Heart right ventricle (tissue), 16 donors: ENCODE measurements around the gene POLD2. TPM values are rescaled to one million over a fixed set of nuclear protein-coding genes. Genes with fewer than 3 reads are reported as not detected.

Source experiments
- ATAC-seq, 8 donors: fragments of 200-7000 bp; cut with Tn5 transposase; one replicate each; pipeline ENCODE4 v1.9.1; 2020; ENCODE audit warnings: mild to moderate bottlenecking in 8 of 8, moderate library complexity in 8 of 8, moderate number of reproducible peaks in 1 of 8
- DNase-seq, 2 donors: peaks; one replicate each; pipeline ENCODE4 v3.0.0-alpha.2; 2020
- H3K27ac ChIP-seq, 10 donors: fragments of 200-600 bp; sonication (generic) in 2 of 10; one replicate each; pipeline versions ENCODE4 v1.5.0 to v1.8.0; 2020 to 2022; ENCODE audit warnings: mild to moderate bottlenecking in 3 of 10
- H3K27me3 ChIP-seq, 7 donors: fragments of 200-600 bp; one replicate each; pipeline ENCODE4 v1.8.0; 2021 to 2022; ENCODE audit warnings: mild to moderate bottlenecking in 2 of 7
- H3K36me3 ChIP-seq, 9 donors: fragments of 200-600 bp; sonication (generic) in 1 of 9; one replicate each; pipeline versions ENCODE4 v1.5.0 to v1.8.0; 2020 to 2022; ENCODE audit warnings: mild to moderate bottlenecking in 2 of 9
- H3K4me1 ChIP-seq, 9 donors: fragments of 200-600 bp; sonication (generic) in 1 of 9; one replicate each; pipeline versions ENCODE4 v1.5.0 to v1.8.0; 2020 to 2022; ENCODE audit warnings: mild to moderate bottlenecking in 4 of 9
- H3K4me3 ChIP-seq, 10 donors: fragments of 200-600 bp; sonication (generic) in 2 of 10; one replicate each; pipeline versions ENCODE4 v1.5.0 to v1.8.0; 2020 to 2022; ENCODE audit warnings: mild to moderate bottlenecking in 7 of 10, moderate library complexity in 2 of 10
- H3K9me3 ChIP-seq, 11 donors: fragments of 200-600 bp in 10 of 11; sonication (generic) in 2 of 11; one replicate each; pipeline versions ENCODE4 v1.5.0 to v1.8.0; 2013 to 2022; ENCODE audit warnings: mild to moderate bottlenecking in 2 of 11, control low read depth in 1 of 11, moderate library complexity in 1 of 11
- CTCF ChIP-seq, 9 donors: fragments of 200-600 bp; sonication (generic) in 2 of 9; IDR thresholded peaks; one replicate each; pipeline versions ENCODE4 v1.5.0 to v1.8.0; 2021 to 2022; ENCODE audit warnings: antibody characterized with exemption in 9 of 9, mild to moderate bottlenecking in 5 of 9, moderate library complexity in 1 of 9
- WGBS, 2 donors: extraction: QIAGEN DNeasy Blood & Tissue Kit; methylation state at CpG; one replicate each; pipeline ENCODE4 v1.1.7; 2013; ENCODE audit warnings: inconsistent platforms in 1 of 2; 5-methylcytosine and 5-hydroxymethylcytosine counted together
- intact Hi-C, 10 donors: fragments of 100-400 bp; cut with DNase I; formaldehyde crosslinking; loops; one replicate each; pipeline versions ENCODE4 v1.11.1 to v1.14.2; 2022
- polyA plus RNA-seq, 2 donors: library from polyadenylated mRNA; stranded (reverse); fragments of 200-250 nt; gene quantifications; one replicate each; pipeline ENCODE4 v1.2.3, GENCODE V29; 2013
- total RNA-seq, 10 donors: library from RNA; stranded (reverse); fragmentation: NEBNext Ultra II Directional in 3 of 10; extraction: Animal tissue kit (Norgen Biotek cat#: 25700) in 3 of 10; gene quantifications; one replicate each; pipeline versions ENCODE4 v1.2.1 to v1.2.4, GENCODE V29; 2021 to 2023
- donor health status: Arrhythmogenic right ventricular cardiomyopathy.
- donor health status: ischemic (EF 13 %, LVEDD 7.1; RV severe dilation, severe dysfunction).
- donor health status: healthy with polysubstance abuse.
- donor health status: DM: no; HTN: yes; CAD: no.
- donor health status: DM: no; HTN: no; CAD: no.
- donor health status: ischemic (EF 25% LVEDD 6.9; RV normal size, moderate dysfunction).
- donor health status: ischemic (EF 25% LVEDD 5.7; RV mildly dilated, moderate dysfunction).
- donor health status: healthy.
- donor health status: DM: yes; HTN: yes; CAD: no.
- donor health status: Ischemic cardiomyopathy.
- donor health status: ischemic (EF 35%, LVEDD 5.7; RV mildly dilated, moderate dysfunction).
- donor health status: nonischemic (EF 11% LVEDD 7.7; RV severe dilation, severe dysfunction).
- donor health status: DM: yes; HTN: yes; CAD: no.
- donor health status: PGD.
- donor health status: ischemic (EF 29% LVEDD 5.4; RV normal size, mild dysfunction).
- donor health status: nonischemic (EF 23%, LVEDD 6.1; RV moderate dilation, normal function).

POLD2 gene
- total and polyA plus RNA-seq, 12 donors, result 64.4 to 150 (median 78.8) TPM

DNA sequence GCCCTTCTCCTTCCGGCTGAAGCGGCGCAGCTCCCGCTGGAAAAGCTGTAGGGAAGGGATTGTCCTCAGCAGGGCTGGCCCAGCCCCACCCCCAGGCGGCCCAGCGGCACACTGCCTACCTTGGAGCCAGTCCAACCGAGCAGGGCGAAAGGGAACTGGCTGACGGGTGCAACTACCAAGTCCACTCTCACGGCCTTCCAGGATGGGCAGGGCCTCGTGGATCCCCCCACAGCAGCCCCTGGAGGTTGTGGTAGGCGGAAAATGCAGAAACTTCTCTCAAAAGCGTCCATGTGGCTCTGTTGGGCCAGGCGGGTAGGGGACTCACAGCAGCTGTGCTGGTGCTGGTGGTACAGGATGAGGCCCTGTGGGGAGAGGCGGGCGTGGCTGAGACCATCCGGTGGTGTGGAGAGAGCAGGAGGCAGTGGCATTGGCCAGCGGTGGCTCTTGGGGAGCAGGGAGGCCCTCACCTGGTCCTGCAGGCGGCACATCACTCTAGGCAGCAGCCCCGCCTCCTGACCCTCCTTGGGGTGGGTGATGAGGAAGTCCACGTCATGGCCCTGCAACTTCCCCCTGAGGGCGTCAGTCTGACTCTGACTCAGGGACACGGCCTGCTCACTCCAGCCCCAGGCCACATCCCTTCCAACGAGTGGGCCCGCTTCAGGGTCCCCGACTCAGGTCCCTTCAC, 49.5 kb downstream of the POLD2 start:
- Histone ChIP-seq H3K27ac (peak overlapping the region; percentile 56 to 93 (median 73)), H3K9me3 (no peaks in the 10 kb centered on the region), H3K36me3 (peaks cover 0 to 62% (median 34%) of the 10 kb centered on the region in 9 donors), H3K4me3 (peak overlapping the region in 5 of 10 donors; percentile 3 to 25 (median 17)), H3K27me3 (no peaks in the 10 kb centered on the region), H3K4me1 (peaks cover 25 to 68% (median 51%) of the 10 kb centered on the region in 9 donors)
- peak; percentile 51 to 77 (median 71) for ATAC-seq
- WGBS, 2 donors, result 54 to 62% methylated on average over 26 of the region's 26 CpGs
- peak; percentile 77 to 83 for DNase-seq
- peak in 1 of 9 donors; percentile 10 for TF ChIP-seq CTCF (IDR thresholded peaks at IDR 0.05)
- intact Hi-C loops, result loop anchor here in 8 of 10 donors (2.0 to 10.0 kb wide), 5 partner anchors 121 to 403 kb away; partner anchors contain the start of gene YKT6 (in 1 of the 8)

GRCh38 chr7:44072364-44073231, 50.8 kb downstream of the POLD2 start:
- peak; percentile 50 to 79 (median 68) for ATAC-seq
- Histone ChIP-seq H3K27ac (peak overlapping the region in 9 of 10 donors; percentile 64 to 93 (median 74)), H3K9me3 (no peaks in the 10 kb centered on the region), H3K36me3 (peaks cover 0 to 50% (median 27%) of the 10 kb centered on the region in 9 donors), H3K27me3 (no peaks in the 10 kb centered on the region), H3K4me1 (peaks cover 19 to 58% (median 43%) of the 10 kb centered on the region in 9 donors), H3K4me3 (no peak overlapping the region)
- TF ChIP-seq CTCF (IDR thresholded peaks at IDR 0.05), result peak; percentile 37 to 83 (median 73)
- DNase-seq, result peak; percentile 81 to 82
- 42 to 44% methylated on average over 12 of the region's 12 CpGs for WGBS, 2 donors
- intact Hi-C loops, result loop anchor here in 8 of 10 donors (2.0 to 10.0 kb wide), 5 partner anchors 122 to 405 kb away; partner anchors contain the start of gene YKT6 (in 1 of the 8)

DNA sequence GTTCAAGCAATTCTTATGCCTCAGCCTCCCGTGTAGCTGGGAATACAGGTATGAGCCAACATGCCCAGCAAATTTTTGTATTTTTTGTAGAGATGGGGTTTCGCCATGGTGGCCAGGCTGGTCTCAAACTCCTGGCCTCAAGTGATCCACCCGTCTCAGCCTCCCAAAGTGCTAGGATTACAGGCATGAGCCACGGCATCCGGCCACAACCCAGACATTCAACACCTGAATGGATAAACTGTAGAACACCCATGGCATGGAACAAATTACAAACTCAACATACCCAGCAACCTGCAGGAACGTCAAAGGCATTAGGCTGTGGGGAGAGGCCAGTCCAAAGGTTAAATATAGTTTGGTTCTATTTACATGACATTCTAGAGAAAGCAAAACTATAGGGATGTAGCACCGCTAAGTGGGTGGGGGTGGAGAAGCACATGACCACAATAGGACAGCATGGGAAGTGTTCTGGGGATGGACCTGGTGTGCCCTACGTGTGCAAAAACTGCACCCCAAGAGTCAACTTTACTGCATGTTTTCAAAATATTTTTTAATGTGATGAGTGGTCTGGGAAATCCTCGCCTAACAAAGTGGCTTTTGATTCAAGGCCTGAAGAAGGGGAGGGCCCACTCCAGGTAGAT, 51.5 kb downstream of the POLD2 start:
- Histone ChIP-seq H3K36me3 (peaks cover 0 to 42% (median 22%) of the 10 kb centered on the region in 9 donors), H3K27me3 (no peaks in the 10 kb centered on the region), H3K27ac (peak overlapping the region in 9 of 10 donors; percentile 64 to 93 (median 74)), H3K4me1 (peaks cover 19 to 55% (median 37%) of the 10 kb centered on the region in 9 donors), H3K4me3 (no peak overlapping the region), H3K9me3 (no peaks in the 10 kb centered on the region)
- TF ChIP-seq CTCF (IDR thresholded peaks at IDR 0.05), result no peak
- DNase-seq (no peak), ATAC-seq (no peak)
- intact Hi-C loops, result loop anchor here in 8 of 10 donors (2.0 to 10.0 kb wide), 5 partner anchors 123 to 405 kb away; partner anchors contain the start of gene YKT6 (in 1 of the 8)
- 62 to 65% methylated on average over 9 of the region's 9 CpGs for WGBS, 2 donors

DNA sequence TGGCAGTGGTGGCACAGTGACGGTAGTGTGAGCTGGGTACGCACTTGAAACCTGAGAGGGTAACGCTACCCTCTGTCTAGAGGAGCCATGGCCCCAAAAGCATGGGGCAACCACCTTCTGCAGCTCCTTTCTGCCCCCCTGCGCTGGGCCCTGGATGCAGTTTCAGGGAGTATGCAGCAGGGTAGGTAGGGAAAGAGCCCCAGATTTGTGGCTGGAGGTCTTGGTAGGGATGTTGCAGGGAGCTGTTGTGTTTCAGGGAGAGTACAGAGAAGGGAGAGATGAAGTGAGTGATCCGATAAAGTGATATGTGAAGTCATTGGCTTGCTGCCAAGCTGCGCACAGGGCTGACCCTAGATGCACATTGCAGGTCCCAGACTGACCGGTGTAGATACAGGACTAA, 55.3 kb downstream of the POLD2 start:
- no peak for TF ChIP-seq CTCF (IDR thresholded peaks at IDR 0.05)
- H3K4me1 ChIP-seq, result peaks cover 24 to 65% (median 49%) of the 10 kb centered on the region in 9 donors
- H3K36me3 ChIP-seq, result peaks cover 0 to 6% (median 3%) of the 10 kb centered on the region in 9 donors
- H3K4me3 ChIP-seq, result no peak overlapping the region
- no peak overlapping the region for H3K27ac ChIP-seq
- no peak for DNase-seq
- H3K9me3 ChIP-seq, result no peaks in the 10 kb centered on the region
- ATAC-seq, result no peak
- H3K27me3 ChIP-seq, result no peaks in the 10 kb centered on the region
- intact Hi-C loops, result no loop called here
- 59 to 67% methylated on average over 7 of the region's 7 CpGs for WGBS, 2 donors
